ENCODE data around the gene SLC16A11.

DNA sequence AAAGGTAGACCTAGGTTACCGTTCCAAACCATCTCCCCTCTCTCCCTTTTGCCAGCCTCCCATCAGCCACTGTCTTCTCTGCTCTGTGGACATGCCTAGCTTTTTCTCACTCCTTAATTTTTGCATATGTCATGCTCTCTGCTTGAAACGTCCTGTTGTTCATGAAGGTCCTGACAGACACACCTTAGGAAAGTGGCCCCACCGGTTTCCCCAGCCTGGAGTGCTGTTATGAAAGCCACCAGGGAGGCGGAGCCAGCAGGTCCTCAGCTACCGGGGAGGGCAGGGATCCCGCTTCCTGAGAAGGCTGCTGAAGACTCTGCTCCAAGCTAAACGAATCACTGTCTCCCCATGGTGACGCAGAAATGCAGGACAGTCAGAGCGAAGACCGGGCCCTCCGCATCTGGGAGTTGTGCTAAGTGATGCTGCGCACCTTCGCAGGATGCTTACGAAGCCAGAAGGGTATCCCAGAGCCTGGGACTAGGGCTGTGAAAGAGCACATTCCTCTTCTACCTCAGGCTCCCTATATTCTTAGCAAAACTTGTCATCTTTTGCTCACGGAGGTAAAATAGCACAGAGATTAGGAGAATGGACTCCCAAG lies 2.3 kb upstream of the SLC16A11 start:
- TF ChIP-seq, protein P1, sequence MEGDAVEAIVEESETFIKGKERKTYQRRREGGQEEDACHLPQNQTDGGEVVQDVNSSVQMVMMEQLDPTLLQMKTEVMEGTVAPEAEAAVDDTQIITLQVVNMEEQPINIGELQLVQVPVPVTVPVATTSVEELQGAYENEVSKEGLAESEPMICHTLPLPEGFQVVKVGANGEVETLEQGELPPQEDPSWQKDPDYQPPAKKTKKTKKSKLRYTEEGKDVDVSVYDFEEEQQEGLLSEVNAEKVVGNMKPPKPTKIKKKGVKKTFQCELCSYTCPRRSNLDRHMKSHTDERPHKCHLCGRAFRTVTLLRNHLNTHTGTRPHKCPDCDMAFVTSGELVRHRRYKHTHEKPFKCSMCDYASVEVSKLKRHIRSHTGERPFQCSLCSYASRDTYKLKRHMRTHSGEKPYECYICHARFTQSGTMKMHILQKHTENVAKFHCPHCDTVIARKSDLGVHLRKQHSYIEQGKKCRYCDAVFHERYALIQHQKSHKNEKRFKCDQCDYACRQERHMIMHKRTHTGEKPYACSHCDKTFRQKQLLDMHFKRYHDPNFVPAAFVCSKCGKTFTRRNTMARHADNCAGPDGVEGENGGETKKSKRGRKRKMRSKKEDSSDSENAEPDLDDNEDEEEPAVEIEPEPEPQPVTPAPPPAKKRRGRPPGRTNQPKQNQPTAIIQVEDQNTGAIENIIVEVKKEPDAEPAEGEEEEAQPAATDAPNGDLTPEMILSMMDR (IDR thresholded peaks at IDR 0.05) = peak in 1 of 5 experiments; percentile 54
- TF ChIP-seq POLR2A (IDR thresholded peaks at IDR 0.05) = peak; percentile 14
- peak in 1 of 3 donors; percentile 49 for TF ChIP-seq POLR2AphosphoS5 (IDR thresholded peaks at IDR 0.05)
